ENCODE data around the gene ZNF688.

DNA sequence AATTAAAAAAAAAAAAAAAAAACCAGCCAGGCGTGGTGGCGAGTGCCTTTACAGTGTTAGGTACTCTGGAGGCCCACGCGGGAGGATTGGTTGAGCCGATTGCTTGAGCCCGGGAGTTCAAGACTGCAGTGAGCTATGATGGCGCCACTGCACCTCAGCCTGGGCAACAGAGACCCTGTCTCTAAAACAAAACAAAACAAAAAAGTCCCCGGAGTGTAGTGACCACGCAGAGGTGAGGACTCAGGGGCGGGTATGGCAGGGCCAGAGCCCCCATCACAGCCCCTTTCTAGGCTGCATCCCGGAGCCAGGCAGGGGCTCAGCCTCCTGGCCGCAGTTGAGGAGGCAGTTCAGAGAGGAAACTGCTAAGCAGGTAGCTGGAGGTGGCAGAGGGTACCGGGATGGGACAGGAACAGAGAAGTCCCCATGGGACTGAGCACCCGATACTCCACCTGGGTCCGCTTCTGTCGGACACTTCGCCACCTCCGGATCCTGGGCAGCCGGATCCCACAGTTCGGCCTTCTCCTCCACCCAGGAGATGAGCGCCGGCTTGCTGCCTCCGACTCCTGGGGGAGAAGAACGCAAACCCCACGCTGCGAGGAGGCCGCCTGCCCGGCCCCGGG is 37.7 kb downstream of the ZNF688 start:
- TF ChIP-seq CTCF (IDR thresholded peaks at IDR 0.05) (no peak), POLR2A (IDR thresholded peaks at IDR 0.05) (no peak)

Measured in right lobe of liver (tissue), 4 donors.